K562 (cell line): ENCODE results near the gene DNAH17. TPM values are rescaled to one million over a fixed set of nuclear protein-coding genes. Genes with fewer than 3 reads are reported as not detected.

ENCODE experiments used
- ATAC-seq: fragments of 200-7000 bp; cut with Tn5 transposase; 3 replicates; pipeline ENCODE4 v1.9.1; 2020; ENCODE audit warnings: moderate library complexity
- BruUV-seq: library from RNA; stranded (reverse); fragments of 400-500 nt; replicated peaks from 2 replicates; lab custom pipeline; 2021; lab: Mats Ljungman, UMichigan
- CTCF ChIA-PET: fragments of 300-600 bp; formaldehyde crosslinking; extraction: SDS; loops from one replicate; lab custom pipeline; 2021; ENCODE audit warnings: low intra/inter-chr PET ratio; lab: Yijun Ruan, JAX
- POLR2A ChIA-PET: fragments of 300-600, 350-650 bp; sonication (Branson Sonifier 250); formaldehyde crosslinking; extraction: SDS; loops from one replicate; lab custom pipeline; 2021; ENCODE audit warnings: antibody characterized with exemption, inconsistent platforms; lab: Yijun Ruan, JAX
- DNase-seq, 4 experiments: peaks; one replicate each; pipeline versions ENCODE4 v3.0.0 to v3.0.0-alpha.2; 2011 to 2018; ENCODE audit warnings: low spot score in 3 of 4, mixed read lengths in 3 of 4; ENCODE audit errors: extremely low read depth in 1 of 4
- FAIRE-seq: peaks from 2 replicates; lab custom pipeline; 2011; peaks lifted over from hg19 to GRCh38; lab: Jason Lieb, UNC
- H2AFZ ChIP-seq: 2 replicates; pipeline ENCODE4 v1.6.0; 2011; ENCODE audit warnings: low read depth, low read length, control low read depth, inconsistent platforms
- H3K27ac ChIP-seq: fragments of 200-600 bp; 3 replicates; pipeline ENCODE4 v1.8.0; 2011; ENCODE audit warnings: low read depth, mild to moderate bottlenecking, control low read depth, inconsistent platforms, low read length, moderate library complexity, mixed read lengths; ENCODE audit errors: extremely low read depth
- H3K27me3 ChIP-seq, 2 experiments: fragments of 300-600 bp in 1 of 2; 2 replicates in 1 of 2; 3 replicates in 1 of 2; pipeline versions ENCODE4 v1.6.0 to v1.8.0; 2011; ENCODE audit warnings: inconsistent platforms in 2 of 2, low read length in 2 of 2, mild to moderate bottlenecking in 1 of 2, mixed read lengths in 1 of 2, moderate library complexity in 1 of 2; ENCODE audit not compliant: control insufficient read depth in 2 of 2, insufficient read depth in 2 of 2
- H3K36me3 ChIP-seq: fragments of 300-600 bp; 3 replicates; pipeline ENCODE4 v1.8.0; 2011; ENCODE audit warnings: mild to moderate bottlenecking, low read length, inconsistent platforms; ENCODE audit not compliant: control insufficient read depth, insufficient read depth
- H3K4me1 ChIP-seq, 2 experiments: fragments of 200-600 bp in 1 of 2; replicated peaks in 1 of 2; 2 replicates in 1 of 2; 3 replicates in 1 of 2; pipeline versions ENCODE4 v1.5.1 to v1.8.0; 2011; ENCODE audit warnings: inconsistent platforms in 2 of 2, low read length in 2 of 2, mild to moderate bottlenecking in 1 of 2, mixed read lengths in 1 of 2, moderate library complexity in 1 of 2; ENCODE audit not compliant: control insufficient read depth in 2 of 2, insufficient read depth in 2 of 2
- H3K4me2 ChIP-seq: 2 replicates; pipeline ENCODE4 v1.6.1; 2011; ENCODE audit warnings: low read length, control low read depth, inconsistent platforms, mixed read lengths; ENCODE audit not compliant: insufficient read depth
- H3K4me3 ChIP-seq: fragments of 200-600 bp; sonication (generic), shearing (Covaris generic); 2 replicates; pipeline ENCODE4 v1.5.1; 2016; ENCODE audit warnings: control low read depth, inconsistent platforms
- H3K79me2 ChIP-seq: fragments of 200-600 bp; 3 replicates; pipeline ENCODE4 v1.8.0; 2011; ENCODE audit warnings: low read length, inconsistent platforms; ENCODE audit not compliant: control insufficient read depth, insufficient read depth
- H3K9ac ChIP-seq, 2 experiments: 2 replicates each; pipeline versions ENCODE4 v1.6.0 to v1.6.1; 2011; ENCODE audit warnings: low read depth in 2 of 2, low read length in 2 of 2, control low read depth in 1 of 2, inconsistent platforms in 1 of 2, mild to moderate bottlenecking in 1 of 2, mixed read lengths in 1 of 2; ENCODE audit not compliant: insufficient read depth in 1 of 2
- H3K9me1 ChIP-seq: one replicate; pipeline ENCODE4 v1.6.0; 2011; ENCODE audit warnings: inconsistent platforms, mild to moderate bottlenecking, low read length, moderate library complexity; ENCODE audit not compliant: control insufficient read depth, insufficient read depth
- H3K9me3 ChIP-seq: replicated peaks from 2 replicates; pipeline ENCODE4 v1.5.1; 2011; ENCODE audit warnings: low read depth, low read length, inconsistent platforms; ENCODE audit not compliant: control insufficient read depth, insufficient read depth
- H4K20me1 ChIP-seq: replicated peaks from 2 replicates; pipeline ENCODE4 v1.6.1; 2011; ENCODE audit warnings: low read length, inconsistent platforms, mixed read lengths; ENCODE audit not compliant: control insufficient read depth, insufficient read depth
- ATF7 ChIP-seq: fragments of 450-650 bp; IDR thresholded peaks from 2 replicates; pipeline ENCODE4 v1.7.1; 2014; ENCODE audit warnings: mild to moderate bottlenecking, moderate library complexity
- DIDO1 ChIP-seq: fragments of 450-650 bp; IDR thresholded peaks from 2 replicates; pipeline ENCODE4 v1.6.1; 2016; ENCODE audit warnings: low read depth, missing biosample characterization, missing genetic modification characterization
- MIER1 ChIP-seq: fragments of 450-650 bp; IDR thresholded peaks from 2 replicates; pipeline ENCODE4 v1.6.1; 2016; ENCODE audit warnings: antibody characterized with exemption, mild to moderate bottlenecking, low read depth
- TAF7 ChIP-seq: fragments of 450-650 bp; IDR thresholded peaks from 2 replicates; pipeline ENCODE4 v1.6.1; 2016; ENCODE audit warnings: missing genetic modification characterization, missing compliant biosample characterization
- TFAM ChIP-seq: fragments of 250-450 bp; sonication (Bioruptor Pico); conservative IDR thresholded peaks from 2 replicates; pipeline ENCODE4 v1.5.0; 2021; ENCODE audit warnings: mild to moderate bottlenecking, moderate library complexity
- WGBS: fragments of 100-300 bp; shearing (Covaris generic); methylation state at CpG from one replicate; pipeline ENCODE4 v1.1.6; 2016; ENCODE audit warnings: low coverage, mixed read lengths; ENCODE audit not compliant: insufficient coverage; ENCODE audit errors: missing lambda C conversion rate; 5-methylcytosine and 5-hydroxymethylcytosine counted together
- in situ Hi-C: fragments of 300-500 bp; cut with MboI; formaldehyde crosslinking; loops from 4 replicates; pipeline ENCODE4 v1.15.0; 2018; ENCODE audit warnings: inconsistent platforms, mixed read lengths
- intact Hi-C: fragments of 100-400 bp; cut with micrococcal nuclease; formaldehyde crosslinking; loops from 2 replicates; pipeline ENCODE4 v1.14.2; 2022
- polyA plus RNA-seq, 8 experiments: library from polyadenylated mRNA; depleted of rRNA in 4 of 8; stranded (reverse) in 5 of 8; unstranded in 3 of 8; fragments of >200 nt; fragmentation: Nextera tagmentation in 2 of 8; fragmentation: Illumina TruSeq in 1 of 8; extraction: Ambion mirVana in 2 of 8; extraction: Trizol in 1 of 8; gene quantifications; 2 replicates each; pipeline versions ENCODE4 v1.2.1 to v1.2.3, GENCODE V29; 2011 to 2014; ENCODE audit warnings: inconsistent platforms in 1 of 8, missing spikeins in 1 of 8
- total RNA-seq, 7 experiments: library from RNA; depleted of rRNA in 6 of 7; stranded (reverse); fragments of >200 nt in 6 of 7; fragmentation: Illumina TruSeq in 2 of 7; extraction: Trizol in 2 of 7; gene quantifications; 2 replicates each; pipeline versions ENCODE4 v1.2.1 to v1.2.3, GENCODE V29; 2011 to 2021; ENCODE audit warnings: low replicate concordance in 1 of 7
- TF ChIP-seq, protein P1 (sequence below): IDR thresholded peaks from 2 replicates; pipeline ENCODE4 v1.6.1; 2011; ENCODE audit warnings: borderline replicate concordance, low read depth, mild to moderate bottlenecking, moderate library complexity, low read length; ENCODE audit not compliant: insufficient read depth, poor library complexity, severe bottlenecking
- TF ChIP-seq, protein P2 (sequence below), 2 experiments: fragments of 250-450 bp in 1 of 2; fragments of 450-650 bp in 1 of 2; sonication (Bioruptor Pico) in 1 of 2; IDR thresholded peaks; 2 replicates each; pipeline versions ENCODE4 v1.6.1 to v1.8.0; 2016 to 2021; ENCODE audit warnings: mild to moderate bottlenecking in 2 of 2, moderate library complexity in 2 of 2, missing compliant biosample characterization in 1 of 2, missing genetic modification characterization in 1 of 2
- TF ChIP-seq, protein P3 (sequence below): fragments of 150-350 bp; conservative IDR thresholded peaks from 2 replicates; pipeline ENCODE4 v1.6.1; 2014; ENCODE audit warnings: low read length

The DNAH17 gene
- total and polyA plus RNA-seq, 9 of the 15 experiments (the other 6 are each of a cell fraction or from before 2014, with no cell fraction given) = under 0.01 to 0.06 (median 0.03) TPM; not detected in 5

DNA sequence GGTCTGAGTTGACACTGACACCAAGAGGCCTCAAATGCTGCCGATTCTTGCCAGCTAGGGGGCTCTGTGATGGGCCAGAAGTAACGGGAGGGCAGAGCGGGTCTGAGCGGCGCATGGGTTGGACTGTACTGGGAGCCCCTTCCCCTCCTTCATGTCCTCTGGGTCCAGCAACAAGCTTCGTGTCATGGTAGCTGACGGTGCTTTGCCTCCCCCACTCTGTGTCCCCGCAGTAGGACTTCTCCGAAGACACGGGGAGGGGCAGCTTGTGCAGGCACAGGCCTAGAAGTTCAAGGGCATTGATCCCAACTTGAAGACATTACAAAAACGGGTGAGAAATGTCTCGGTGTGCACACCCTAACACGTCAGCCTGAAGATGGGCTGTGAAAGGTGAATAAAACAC, 39.8 kb upstream of the DNAH17 start:
- peaks cover 35 to 81% of the 10 kb centered on the region in 2 experiments for H3K27me3 ChIP-seq
- DNase-seq = no peak
- no peak for FAIRE-seq
- no peaks in the 10 kb centered on the region for H3K36me3 ChIP-seq
- WGBS = 11% methylated on average over 11 of the region's 13 CpGs
- no peak overlapping the region for H3K27ac ChIP-seq
- in situ Hi-C loops (no loop called here), intact Hi-C loops (no loop called here)
- no peak overlapping the region for H3K4me2 ChIP-seq
- no peaks in the 10 kb centered on the region for H3K9me3 ChIP-seq
- POLR2A ChIA-PET = interaction anchor here (0.7 kb wide), 1 partner anchor 108 kb away, joined by 3 read pairs; no protein-coding TSS in a partner anchor
- no peaks in the 10 kb centered on the region for H3K9me1 ChIP-seq
- no peaks in the 10 kb centered on the region for H3K79me2 ChIP-seq
- no peaks in the 10 kb centered on the region for H4K20me1 ChIP-seq
- no TSS peak for BruUV-seq
- no peak overlapping the region for H3K9ac ChIP-seq
- ATAC-seq = no peak
- no peak overlapping the region for H3K4me3 ChIP-seq
- TF ChIP-seq, protein P1, sequence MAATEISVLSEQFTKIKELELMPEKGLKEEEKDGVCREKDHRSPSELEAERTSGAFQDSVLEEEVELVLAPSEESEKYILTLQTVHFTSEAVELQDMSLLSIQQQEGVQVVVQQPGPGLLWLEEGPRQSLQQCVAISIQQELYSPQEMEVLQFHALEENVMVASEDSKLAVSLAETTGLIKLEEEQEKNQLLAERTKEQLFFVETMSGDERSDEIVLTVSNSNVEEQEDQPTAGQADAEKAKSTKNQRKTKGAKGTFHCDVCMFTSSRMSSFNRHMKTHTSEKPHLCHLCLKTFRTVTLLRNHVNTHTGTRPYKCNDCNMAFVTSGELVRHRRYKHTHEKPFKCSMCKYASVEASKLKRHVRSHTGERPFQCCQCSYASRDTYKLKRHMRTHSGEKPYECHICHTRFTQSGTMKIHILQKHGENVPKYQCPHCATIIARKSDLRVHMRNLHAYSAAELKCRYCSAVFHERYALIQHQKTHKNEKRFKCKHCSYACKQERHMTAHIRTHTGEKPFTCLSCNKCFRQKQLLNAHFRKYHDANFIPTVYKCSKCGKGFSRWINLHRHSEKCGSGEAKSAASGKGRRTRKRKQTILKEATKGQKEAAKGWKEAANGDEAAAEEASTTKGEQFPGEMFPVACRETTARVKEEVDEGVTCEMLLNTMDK = peak; percentile 9
- no peak for TF ChIP-seq DIDO1 (tag)
- CTCF ChIA-PET = no interaction called here
- no peak overlapping the region for H2AFZ ChIP-seq
- peaks cover 0 to 7% of the 10 kb centered on the region in 2 experiments; a peak in 1 of 5 replicates for H3K4me1 ChIP-seq

DNA sequence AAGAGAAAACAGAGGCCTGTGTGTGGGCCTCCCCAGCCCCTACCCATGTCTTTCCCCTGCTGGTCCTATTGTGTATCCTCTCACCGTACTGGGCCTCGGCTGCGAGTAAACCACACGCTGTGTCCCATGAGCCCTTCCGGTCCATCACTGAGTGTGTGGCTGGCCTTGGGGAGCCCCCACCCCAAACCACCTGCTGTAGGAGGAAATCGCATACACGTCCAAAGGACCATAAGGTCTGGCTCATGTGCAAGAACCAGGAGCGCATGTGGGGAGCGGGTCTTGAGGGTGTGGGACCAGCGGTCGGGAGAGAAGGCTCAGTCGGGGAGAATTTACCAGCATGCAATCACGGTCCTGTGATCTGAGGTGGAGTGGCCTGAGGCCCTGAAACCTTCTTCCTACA, 38.4 kb upstream of the DNAH17 start:
- in situ Hi-C loops (no loop called here), intact Hi-C loops (no loop called here)
- no peak overlapping the region for H3K4me3 ChIP-seq
- H4K20me1 ChIP-seq = no peaks in the 10 kb centered on the region
- CTCF ChIA-PET = interaction anchor here (0.6 kb wide), 2 partner anchors 77 to 182 kb away, joined by 3 to 4 read pairs; no protein-coding TSS in a partner anchor
- DNase-seq = no peak
- no peak for FAIRE-seq
- POLR2A ChIA-PET = interaction anchor here (0.8 kb wide), 1 partner anchor 8 kb away, joined by 3 read pairs; no protein-coding TSS in a partner anchor
- no TSS peak for BruUV-seq
- H3K4me2 ChIP-seq = no peak overlapping the region
- no peak overlapping the region for H3K27ac ChIP-seq
- no peak for ATAC-seq
- no peak overlapping the region for H2AFZ ChIP-seq
- H3K79me2 ChIP-seq = no peaks in the 10 kb centered on the region
- peaks cover 30 to 81% of the 10 kb centered on the region in 2 experiments for H3K27me3 ChIP-seq
- no peaks in the 10 kb centered on the region for H3K4me1 ChIP-seq
- no peaks in the 10 kb centered on the region for H3K9me1 ChIP-seq
- H3K9me3 ChIP-seq = no peaks in the 10 kb centered on the region
- H3K36me3 ChIP-seq = no peaks in the 10 kb centered on the region
- H3K9ac ChIP-seq = no peak overlapping the region
- WGBS = 11% methylated on average over 13 of the region's 13 CpGs
- TF ChIP-seq MIER1 = no peak
- TF ChIP-seq, protein P2, sequence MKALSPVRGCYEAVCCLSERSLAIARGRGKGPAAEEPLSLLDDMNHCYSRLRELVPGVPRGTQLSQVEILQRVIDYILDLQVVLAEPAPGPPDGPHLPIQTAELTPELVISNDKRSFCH (CRISPR knock-in tag; IDR thresholded peaks at IDR 0.05) = no peak
- TF ChIP-seq, protein P2 (tag; IDR thresholded peaks at IDR 0.05) = no peak
- TF ChIP-seq, protein P3, sequence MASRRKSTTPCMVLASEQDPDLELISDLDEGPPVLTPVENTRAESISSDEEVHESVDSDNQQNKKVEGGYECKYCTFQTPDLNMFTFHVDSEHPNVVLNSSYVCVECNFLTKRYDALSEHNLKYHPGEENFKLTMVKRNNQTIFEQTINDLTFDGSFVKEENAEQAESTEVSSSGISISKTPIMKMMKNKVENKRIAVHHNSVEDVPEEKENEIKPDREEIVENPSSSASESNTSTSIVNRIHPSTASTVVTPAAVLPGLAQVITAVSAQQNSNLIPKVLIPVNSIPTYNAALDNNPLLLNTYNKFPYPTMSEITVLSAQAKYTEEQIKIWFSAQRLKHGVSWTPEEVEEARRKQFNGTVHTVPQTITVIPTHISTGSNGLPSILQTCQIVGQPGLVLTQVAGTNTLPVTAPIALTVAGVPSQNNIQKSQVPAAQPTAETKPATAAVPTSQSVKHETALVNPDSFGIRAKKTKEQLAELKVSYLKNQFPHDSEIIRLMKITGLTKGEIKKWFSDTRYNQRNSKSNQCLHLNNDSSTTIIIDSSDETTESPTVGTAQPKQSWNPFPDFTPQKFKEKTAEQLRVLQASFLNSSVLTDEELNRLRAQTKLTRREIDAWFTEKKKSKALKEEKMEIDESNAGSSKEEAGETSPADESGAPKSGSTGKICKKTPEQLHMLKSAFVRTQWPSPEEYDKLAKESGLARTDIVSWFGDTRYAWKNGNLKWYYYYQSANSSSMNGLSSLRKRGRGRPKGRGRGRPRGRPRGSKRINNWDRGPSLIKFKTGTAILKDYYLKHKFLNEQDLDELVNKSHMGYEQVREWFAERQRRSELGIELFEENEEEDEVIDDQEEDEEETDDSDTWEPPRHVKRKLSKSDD = no peak
- TF ChIP-seq ATF7 = no peak
- TF ChIP-seq TFAM (CRISPR knock-in tag) = no peak
- no peak for TF ChIP-seq TAF7
